NCI-H526 treated with DMSO at 0.1 percent for 48 hours (cell line): ENCODE results near the gene NOL4L.
"Not testable (repeated sequence)": the region's sequence is repeated elsewhere in the genome, so short reads cannot be mapped to it uniquely, and the experiment has no call there.

Experiments used
- DNase-seq: peaks from one replicate; lab custom pipeline; 2025; lab: John Stamatoyannopoulos, UW

NOL4L gene

DNA sequence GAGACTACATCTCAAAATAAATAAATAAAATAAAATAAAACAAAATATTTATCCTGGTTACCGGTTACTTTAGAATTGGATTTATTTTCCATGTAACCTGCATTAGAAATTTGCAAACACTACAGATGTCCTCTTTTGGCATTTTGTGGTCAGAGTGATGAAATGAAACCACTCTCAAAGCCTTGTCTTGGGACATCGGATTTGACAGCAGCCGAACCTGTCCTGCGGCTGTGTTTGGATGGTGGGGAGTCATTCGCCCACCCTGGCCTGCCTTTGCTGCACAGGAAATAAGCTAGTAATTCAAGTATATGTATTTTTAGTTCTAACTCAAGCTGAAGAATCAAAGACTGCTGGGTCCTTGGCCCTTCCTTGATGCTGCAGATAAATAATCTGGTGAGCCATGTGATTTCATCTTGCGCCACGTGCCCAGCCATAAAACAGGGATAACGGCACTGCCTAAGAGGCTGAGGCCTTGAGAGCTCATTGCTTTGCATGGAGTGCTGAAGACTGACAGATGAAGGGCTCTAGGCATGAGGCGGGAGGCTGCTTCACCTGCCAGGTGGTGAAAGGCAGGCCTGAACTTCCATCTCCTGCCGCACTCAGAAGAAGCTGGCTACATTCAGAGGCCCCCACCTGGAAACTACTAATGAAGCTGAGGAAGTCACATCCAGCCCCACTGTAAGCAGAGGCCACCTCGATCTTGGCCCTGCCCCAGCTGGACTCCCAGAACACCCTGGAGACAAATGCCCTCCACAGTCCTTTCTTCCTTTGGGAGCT, 76.9 kb downstream of the NOL4L start:
- no peak for DNase-seq

DNA sequence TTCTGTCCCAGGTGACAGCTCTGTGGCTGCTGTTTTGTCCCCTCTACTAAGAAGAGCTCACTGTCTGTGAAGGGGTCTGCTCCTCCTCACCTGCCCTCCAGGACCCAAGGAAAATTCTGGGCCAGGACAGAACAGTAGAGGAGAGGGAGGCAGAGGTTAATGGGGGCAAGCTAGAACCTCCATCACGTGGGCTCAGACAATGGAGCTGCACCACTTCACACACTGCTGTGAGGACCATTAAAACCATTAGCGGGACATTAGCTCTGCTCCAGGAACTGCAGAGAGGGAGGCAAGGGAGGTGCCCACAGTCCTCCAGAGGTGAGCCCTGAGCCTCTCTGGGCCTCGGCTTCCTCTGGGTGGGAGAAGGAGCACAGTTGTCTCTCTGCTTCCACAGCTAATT, 78.4 kb downstream of the NOL4L start:
- no peak for DNase-seq

DNA sequence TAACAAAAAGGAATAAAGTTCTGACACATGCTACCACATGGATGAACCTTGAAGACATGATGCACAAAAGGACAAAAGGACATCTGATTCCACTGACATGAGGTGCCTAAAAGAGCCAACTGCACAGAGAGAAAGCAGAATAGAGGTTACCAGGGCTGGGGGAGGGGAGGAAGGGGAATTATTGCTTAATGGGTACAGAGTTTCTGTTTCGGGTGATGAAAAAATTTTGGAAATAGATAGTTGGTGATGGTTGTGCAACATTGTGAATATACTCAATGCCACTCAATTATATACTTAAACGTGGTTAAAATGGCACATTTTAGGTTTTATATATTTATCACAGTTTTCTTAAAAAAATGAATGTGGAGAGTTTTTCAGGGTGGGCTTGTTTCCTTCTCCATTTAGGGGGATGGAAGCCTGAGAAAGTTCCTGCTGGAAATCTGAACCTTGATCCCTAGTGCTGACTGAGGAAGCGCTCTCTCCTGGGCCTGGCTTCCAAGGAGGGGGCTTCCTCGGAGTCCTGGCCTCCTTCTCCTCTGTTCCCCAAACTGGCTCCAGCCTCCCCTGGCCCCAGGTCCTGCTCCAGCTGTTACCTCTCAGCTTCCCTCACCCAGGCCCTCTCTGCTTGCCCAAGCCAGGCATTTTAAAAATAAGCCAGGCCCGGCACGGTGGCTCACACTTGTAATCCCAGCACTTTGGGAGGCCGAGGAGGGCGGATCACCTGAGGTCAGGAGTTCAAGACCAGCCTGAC, 79.2 kb downstream of the NOL4L start:
- DNase-seq = no peak

- no peak for DNase-seq
These were observed 83.4 kb downstream of the NOL4L start for GRCh38 chr20:32501709-32502108.

GRCh38 chr20:32497589-32498224, 87.4 kb downstream of the NOL4L start:
- no peak for DNase-seq

DNA sequence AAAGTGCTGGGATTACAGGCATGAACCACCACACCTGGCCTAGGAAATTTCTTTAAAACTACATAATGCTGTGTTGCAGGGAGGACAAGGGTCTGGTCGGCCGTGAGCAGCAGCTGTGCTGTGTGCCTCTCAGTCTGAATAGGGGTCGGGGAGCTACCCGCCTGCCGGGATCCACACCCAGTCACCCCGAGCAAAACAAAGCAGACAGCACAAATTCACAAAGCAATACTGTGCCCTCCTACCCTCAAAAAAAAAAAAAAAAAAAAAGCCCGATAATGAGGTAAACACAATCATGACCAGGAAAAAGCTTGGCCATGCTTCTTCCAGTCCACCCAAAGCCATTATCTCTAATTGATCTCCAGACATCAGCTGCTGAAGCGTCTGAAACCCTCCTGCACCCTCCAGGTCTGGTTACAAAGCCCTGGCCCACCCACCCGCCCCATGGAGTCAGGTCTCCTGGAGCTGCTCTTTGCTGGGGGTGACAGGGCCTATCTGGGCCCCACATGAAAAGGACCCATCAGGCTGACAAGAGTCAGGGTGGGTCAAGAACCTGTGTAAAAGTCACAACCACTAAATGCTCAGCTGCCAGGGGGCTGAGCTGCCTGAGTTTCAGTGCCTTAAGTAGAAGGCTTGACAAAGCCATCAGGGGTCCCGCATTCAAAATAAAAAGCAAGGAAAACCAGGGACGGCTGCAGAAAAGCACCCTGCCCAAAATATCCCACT, 88.2 kb downstream of the NOL4L start:
- no peak for DNase-seq

GRCh38 chr20:32495949-32496348, 89.2 kb downstream of the NOL4L start:
- no peak for DNase-seq

DNA sequence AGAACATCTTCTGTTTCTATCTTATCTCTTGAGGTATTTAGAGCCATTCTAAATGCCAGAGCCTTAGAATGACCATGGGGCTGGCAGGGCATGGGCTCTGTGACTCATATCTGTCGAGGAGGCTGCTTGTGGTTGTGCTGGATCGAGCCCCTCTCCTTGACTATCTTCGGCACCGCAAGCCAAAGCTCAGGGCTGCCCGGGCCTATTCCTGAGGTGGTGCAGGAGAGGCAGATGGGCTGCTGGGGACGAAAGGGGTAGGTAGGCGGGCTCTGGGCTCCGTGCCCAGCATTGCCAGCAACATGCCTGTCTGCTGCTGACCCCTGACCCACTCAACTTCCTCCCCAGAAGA, 89.9 kb downstream of the NOL4L start:
- DNase-seq = no peak

DNA sequence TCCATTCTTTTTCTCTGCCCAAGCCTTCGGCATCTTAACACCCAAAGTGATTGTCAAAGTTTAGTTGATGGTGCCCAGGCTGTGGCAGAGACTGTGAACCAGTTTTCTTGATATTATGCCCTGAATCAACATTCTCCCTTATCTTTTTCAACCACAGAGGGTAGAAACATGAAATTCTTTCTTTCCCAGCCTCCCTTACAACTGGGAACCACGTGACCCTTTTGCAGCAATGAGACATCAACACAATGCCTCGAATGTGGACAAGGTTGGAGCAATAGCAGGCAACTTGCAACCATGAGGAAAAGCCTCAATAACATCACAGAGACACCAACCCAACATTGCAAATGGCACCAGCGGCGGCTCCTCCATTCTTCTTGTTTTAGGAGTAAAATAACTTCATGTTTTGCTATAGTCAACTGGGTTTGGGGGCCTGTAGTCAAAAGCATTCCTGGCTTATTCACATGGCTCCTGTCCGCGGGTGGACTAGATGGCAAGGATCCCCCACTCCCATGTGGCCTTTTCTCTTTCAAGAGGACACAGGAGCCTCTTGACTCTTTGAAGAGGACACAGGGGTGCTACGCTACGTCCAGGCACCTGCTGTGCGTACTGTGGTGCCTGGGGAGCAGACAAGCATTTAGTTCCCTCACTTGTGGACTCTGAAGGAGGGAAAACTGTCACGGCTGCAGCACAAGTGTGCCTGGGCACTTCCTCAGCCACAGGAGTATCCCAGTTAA, 90.5 kb downstream of the NOL4L start:
- no peak for DNase-seq

DNA sequence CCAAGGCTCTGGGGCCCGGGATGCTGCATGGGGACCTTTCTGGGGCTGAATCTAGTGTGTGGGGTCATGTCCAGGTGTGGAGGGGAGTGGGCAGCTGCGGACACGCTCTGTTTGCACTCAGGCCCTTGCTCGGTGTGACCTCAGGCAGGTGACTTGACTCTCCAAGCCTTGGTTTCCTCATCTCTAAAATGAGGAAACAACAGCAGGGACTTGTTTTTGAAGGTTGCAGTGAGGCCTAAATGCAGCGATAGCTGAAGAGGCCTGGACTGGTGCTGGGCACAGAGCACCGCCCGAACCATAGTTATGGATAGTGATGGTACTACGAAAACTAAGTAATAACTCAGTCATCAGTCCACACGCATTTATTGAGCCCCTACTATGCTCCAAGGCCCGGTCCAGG, 91.8 kb downstream of the NOL4L start:
- DNase-seq = no peak

- DNase-seq = not testable (repeated sequence)
These were observed 93.4 kb downstream of the NOL4L start for GRCh38 chr20:32491764-32492151.

GRCh38 chr20:32490942-32491763, 94.0 kb downstream of the NOL4L start:
- DNase-seq = no peak

- DNase-seq = no peak
These were observed 96.9 kb downstream of the NOL4L start for GRCh38 chr20:32488066-32488838.

DNA sequence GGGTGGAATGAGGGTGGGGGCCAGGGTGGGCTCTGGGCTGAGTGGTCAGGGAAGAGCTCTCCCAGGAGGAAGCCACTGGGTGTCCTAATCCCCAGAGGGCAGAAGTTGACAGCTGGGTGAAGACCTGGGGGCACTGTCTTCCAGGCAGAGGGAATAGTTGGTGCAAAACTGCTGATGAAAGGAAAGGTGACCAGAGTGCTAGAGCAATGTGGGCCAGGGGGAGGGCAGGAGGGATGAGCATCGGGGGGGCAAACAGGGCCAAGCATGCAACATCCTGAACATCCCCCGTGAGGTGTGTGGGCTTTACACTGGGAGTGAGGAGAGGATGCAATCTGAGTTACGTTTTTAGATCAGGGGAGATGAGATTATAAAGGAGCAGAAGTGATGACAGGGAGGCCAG, 97.8 kb downstream of the NOL4L start:
- no peak for DNase-seq

DNA sequence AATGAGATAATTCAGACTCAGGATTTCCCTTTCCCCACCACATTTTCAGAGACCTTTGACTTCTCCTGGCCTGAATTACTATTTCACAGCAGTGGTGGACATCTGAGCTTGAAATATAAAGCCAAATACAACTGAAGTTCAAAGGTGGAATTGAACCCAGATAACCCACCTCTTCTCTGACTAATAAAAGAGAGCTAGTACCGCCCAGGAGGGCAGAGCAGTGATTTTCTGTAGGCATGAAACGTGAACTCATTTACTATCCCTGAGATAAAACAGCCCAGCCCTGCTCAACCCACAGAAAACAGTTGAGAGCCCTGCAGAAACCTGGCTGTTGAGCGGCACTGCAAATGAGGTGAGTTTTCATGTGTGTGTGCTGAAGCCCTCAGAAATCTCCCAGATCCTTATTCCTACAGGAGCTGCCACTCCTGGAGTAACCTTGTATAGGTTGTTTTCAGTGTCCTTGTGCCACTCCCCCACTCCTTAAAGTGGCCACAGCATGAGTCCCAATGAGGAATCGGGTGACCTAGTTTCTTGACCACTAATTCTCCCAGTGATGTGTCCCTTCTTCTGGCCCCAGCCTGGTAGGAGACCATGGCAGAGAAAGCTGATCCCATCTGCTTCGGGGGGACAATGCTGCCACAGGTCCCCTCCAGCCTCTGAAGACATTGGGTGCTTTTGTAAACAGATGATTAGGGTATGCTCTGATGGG, 99.2 kb downstream of the NOL4L start:
- no peak for DNase-seq

- DNase-seq = peak; percentile 77
These were observed 100.0 kb downstream of the NOL4L start for GRCh38 chr20:32484958-32485769.

- DNase-seq = peak; percentile 61
These were observed 100.7 kb downstream of the NOL4L start for GRCh38 chr20:32484225-32484957.
